Peyer's patch (tissue), 4 donors: ENCODE data around the gene TTI1.

Source experiments
- POLR2A ChIP-seq, 2 donors: fragments of 450-650 bp; IDR thresholded peaks; one replicate each; pipeline ENCODE4 v1.5.1; 2017; ENCODE audit warnings: antibody characterized with exemption in 2 of 2, mild to moderate bottlenecking in 2 of 2, moderate library complexity in 2 of 2
- TF ChIP-seq, protein P1 (sequence below), 6 experiments: fragments of 450-650 bp in 4 of 6; fragments of 200-600 bp in 2 of 6; sonication (generic) in 1 of 6; IDR thresholded peaks; one replicate each; pipeline ENCODE4 v1.5.1; 2017 to 2019; ENCODE audit warnings: antibody characterized with exemption in 6 of 6, mild to moderate bottlenecking in 3 of 6, moderate library complexity in 1 of 6

- TF ChIP-seq, protein P1, sequence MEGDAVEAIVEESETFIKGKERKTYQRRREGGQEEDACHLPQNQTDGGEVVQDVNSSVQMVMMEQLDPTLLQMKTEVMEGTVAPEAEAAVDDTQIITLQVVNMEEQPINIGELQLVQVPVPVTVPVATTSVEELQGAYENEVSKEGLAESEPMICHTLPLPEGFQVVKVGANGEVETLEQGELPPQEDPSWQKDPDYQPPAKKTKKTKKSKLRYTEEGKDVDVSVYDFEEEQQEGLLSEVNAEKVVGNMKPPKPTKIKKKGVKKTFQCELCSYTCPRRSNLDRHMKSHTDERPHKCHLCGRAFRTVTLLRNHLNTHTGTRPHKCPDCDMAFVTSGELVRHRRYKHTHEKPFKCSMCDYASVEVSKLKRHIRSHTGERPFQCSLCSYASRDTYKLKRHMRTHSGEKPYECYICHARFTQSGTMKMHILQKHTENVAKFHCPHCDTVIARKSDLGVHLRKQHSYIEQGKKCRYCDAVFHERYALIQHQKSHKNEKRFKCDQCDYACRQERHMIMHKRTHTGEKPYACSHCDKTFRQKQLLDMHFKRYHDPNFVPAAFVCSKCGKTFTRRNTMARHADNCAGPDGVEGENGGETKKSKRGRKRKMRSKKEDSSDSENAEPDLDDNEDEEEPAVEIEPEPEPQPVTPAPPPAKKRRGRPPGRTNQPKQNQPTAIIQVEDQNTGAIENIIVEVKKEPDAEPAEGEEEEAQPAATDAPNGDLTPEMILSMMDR (IDR thresholded peaks at IDR 0.05): no peak
- no peak for TF ChIP-seq POLR2A (IDR thresholded peaks at IDR 0.05)
Observed at GRCh38 chr20:38013887-38014286, 19.4 kb downstream of the TTI1 start.
